T1000 (cell line): Measurements from ENCODE around the gene AAK1.
"Not testable (repeated sequence)": the region's sequence is repeated elsewhere in the genome, so short reads cannot be mapped to it uniquely, and the experiment has no call there.

Source experiments
- DNase-seq: peaks from one replicate; lab custom pipeline; 2025; ENCODE audit warnings: mixed read lengths; lab: John Stamatoyannopoulos, UW

AAK1 gene

GRCh38 chr2:69600425-69600824, 43.1 kb downstream of the AAK1 start:
- no peak for DNase-seq

- no peak for DNase-seq
These were observed 45.5 kb downstream of the AAK1 start for GRCh38 chr2:69597843-69598610.

- no peak for DNase-seq
These were observed 46.4 kb downstream of the AAK1 start for GRCh38 chr2:69597105-69597504.

- no peak for DNase-seq
These were observed 49.2 kb downstream of the AAK1 start for GRCh38 chr2:69594341-69594740.

GRCh38 chr2:69592511-69592910, 51.0 kb downstream of the AAK1 start:
- no peak for DNase-seq

GRCh38 chr2:69589973-69590652, 53.4 kb downstream of the AAK1 start:
- no peak for DNase-seq

GRCh38 chr2:69588945-69589344, 54.6 kb downstream of the AAK1 start:
- DNase-seq: no peak

GRCh38 chr2:69588403-69588802, 55.1 kb downstream of the AAK1 start:
- no peak for DNase-seq

- no peak for DNase-seq
These were observed 57.5 kb downstream of the AAK1 start for GRCh38 chr2:69585855-69586555.

- DNase-seq: no peak
These were observed 59.2 kb downstream of the AAK1 start for GRCh38 chr2:69584127-69584889.

GRCh38 chr2:69583321-69583833, 60.2 kb downstream of the AAK1 start:
- DNase-seq: no peak

GRCh38 chr2:69582582-69583176, 60.9 kb downstream of the AAK1 start:
- no peak for DNase-seq

GRCh38 chr2:69581774-69582581, 61.6 kb downstream of the AAK1 start:
- DNase-seq: no peak

GRCh38 chr2:69580486-69580885, 63.1 kb downstream of the AAK1 start:
- DNase-seq: no peak

GRCh38 chr2:69579536-69579935, 64.0 kb downstream of the AAK1 start:
- no peak for DNase-seq

GRCh38 chr2:69578198-69578540, 65.4 kb downstream of the AAK1 start:
- no peak for DNase-seq

GRCh38 chr2:69577467-69578197, 65.9 kb downstream of the AAK1 start:
- no peak for DNase-seq

- no peak for DNase-seq
These were observed 66.7 kb downstream of the AAK1 start for GRCh38 chr2:69576880-69577279.

- DNase-seq: no peak
These were observed 67.6 kb downstream of the AAK1 start for GRCh38 chr2:69575926-69576325.

GRCh38 chr2:69575371-69575770, 68.2 kb downstream of the AAK1 start:
- not testable (repeated sequence) for DNase-seq
